ENCODE measurements around the gene FHOD3. TPM values are rescaled to one million over a fixed set of nuclear protein-coding genes. Genes with fewer than 3 reads are reported as not detected.

Gene FHOD3
- total RNA-seq, 1 donor from 2014 or later, result 5.9 TPM

DNA sequence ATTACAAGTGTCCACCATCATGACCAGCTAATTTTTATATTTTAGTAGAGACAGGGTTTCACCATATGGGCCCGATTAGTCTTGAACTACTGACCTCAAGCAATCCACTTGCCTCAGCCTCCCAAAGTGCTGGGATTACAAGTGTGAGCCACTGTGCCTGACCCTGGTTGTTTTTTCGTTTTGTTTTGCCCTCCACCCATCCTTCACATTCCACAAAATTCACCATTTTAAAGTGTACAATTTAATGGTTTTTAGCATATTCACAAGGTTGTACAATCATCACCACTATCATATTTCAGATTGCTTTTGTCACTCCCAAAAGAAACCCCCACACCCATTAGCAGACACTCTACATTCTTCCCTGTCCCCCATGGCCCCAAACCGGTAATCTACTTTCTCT lies 316.3 kb downstream of the FHOD3 start:
- Histone ChIP-seq H2AFZ (ENCODE audit: low read depth, low read length) (no peak overlapping the region), H3K9me3 (ENCODE audit: insufficient read depth, low read depth, low read length) (no peaks in the 10 kb centered on the region), H3K36me3 (ENCODE audit: insufficient read depth, low read length) (peaks cover 2% of the 10 kb centered on the region), H3K27me3 (ENCODE audit: insufficient read depth, low read length) (no peaks in the 10 kb centered on the region), H3K9ac (ENCODE audit: low read length) (no peak overlapping the region), H3K4me3 (ENCODE audit: insufficient read depth, low read depth, low read length) (no peak overlapping the region), H3K4me1 (ENCODE audit: insufficient read depth, low read length) (no peaks in the 10 kb centered on the region), H4K20me1 (ENCODE audit: insufficient read depth, low read length) (no peaks in the 10 kb centered on the region), H3K79me2 (ENCODE audit: insufficient read depth, low read length) (no peaks in the 10 kb centered on the region), H3K4me2 (ENCODE audit: low read length) (no peak overlapping the region), H3K27ac (ENCODE audit: low read depth, low read length) (no peak overlapping the region)
- FAIRE-seq (no peak), DNase-seq (ENCODE audit: low read depth) (no peak)
- Mint-ChIP-seq H3K36me3 (ENCODE audit: low read depth, unreplicated experiment) (no peaks in the 10 kb centered on the region), H3K27me3 (ENCODE audit: low read depth, unreplicated experiment) (no peaks in the 10 kb centered on the region), H3K4me3 (ENCODE audit: unreplicated experiment) (no peak overlapping the region), H3K27ac (ENCODE audit: unreplicated experiment) (no peak overlapping the region), H3K9me3 (ENCODE audit: unreplicated experiment) (no peaks in the 10 kb centered on the region), H3K4me1 (ENCODE audit: low read depth, unreplicated experiment) (no peaks in the 10 kb centered on the region)
- TF ChIP-seq EZH2 (IDR thresholded peaks at IDR 0.05; ENCODE audit: insufficient read depth, low read length), result no peak
- TF ChIP-seq, protein P1, sequence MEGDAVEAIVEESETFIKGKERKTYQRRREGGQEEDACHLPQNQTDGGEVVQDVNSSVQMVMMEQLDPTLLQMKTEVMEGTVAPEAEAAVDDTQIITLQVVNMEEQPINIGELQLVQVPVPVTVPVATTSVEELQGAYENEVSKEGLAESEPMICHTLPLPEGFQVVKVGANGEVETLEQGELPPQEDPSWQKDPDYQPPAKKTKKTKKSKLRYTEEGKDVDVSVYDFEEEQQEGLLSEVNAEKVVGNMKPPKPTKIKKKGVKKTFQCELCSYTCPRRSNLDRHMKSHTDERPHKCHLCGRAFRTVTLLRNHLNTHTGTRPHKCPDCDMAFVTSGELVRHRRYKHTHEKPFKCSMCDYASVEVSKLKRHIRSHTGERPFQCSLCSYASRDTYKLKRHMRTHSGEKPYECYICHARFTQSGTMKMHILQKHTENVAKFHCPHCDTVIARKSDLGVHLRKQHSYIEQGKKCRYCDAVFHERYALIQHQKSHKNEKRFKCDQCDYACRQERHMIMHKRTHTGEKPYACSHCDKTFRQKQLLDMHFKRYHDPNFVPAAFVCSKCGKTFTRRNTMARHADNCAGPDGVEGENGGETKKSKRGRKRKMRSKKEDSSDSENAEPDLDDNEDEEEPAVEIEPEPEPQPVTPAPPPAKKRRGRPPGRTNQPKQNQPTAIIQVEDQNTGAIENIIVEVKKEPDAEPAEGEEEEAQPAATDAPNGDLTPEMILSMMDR (IDR thresholded peaks at IDR 0.05; ENCODE audit: insufficient read depth, low read depth, low read length), result no peak

DNA sequence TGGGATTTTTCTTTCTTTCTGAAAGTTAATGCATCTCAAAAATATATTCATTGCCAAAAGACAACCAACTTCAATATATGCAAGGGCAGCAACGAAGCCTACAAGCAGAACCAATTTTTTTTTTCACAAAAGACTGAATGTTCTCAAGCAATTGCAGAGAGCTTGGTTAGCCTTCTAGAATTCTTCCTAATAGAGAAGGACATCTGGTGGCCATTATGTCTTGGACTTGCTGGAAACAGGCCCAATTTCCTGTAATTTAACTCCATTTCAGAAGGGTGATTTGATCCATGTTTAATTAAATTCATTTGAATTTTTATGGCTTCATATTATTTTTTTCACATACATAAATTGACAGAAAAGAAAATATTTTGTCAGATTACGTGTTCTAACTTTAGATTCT lies 323.3 kb downstream of the FHOD3 start:
- Histone ChIP-seq H2AFZ (ENCODE audit: low read depth, low read length) (no peak overlapping the region), H3K27ac (ENCODE audit: low read depth, low read length) (no peak overlapping the region)
- TF ChIP-seq, protein P1 (IDR thresholded peaks at IDR 0.05; ENCODE audit: insufficient read depth, low read depth, low read length), result no peak
- no peak for TF ChIP-seq EZH2 (IDR thresholded peaks at IDR 0.05; ENCODE audit: insufficient read depth, low read length)

DNA sequence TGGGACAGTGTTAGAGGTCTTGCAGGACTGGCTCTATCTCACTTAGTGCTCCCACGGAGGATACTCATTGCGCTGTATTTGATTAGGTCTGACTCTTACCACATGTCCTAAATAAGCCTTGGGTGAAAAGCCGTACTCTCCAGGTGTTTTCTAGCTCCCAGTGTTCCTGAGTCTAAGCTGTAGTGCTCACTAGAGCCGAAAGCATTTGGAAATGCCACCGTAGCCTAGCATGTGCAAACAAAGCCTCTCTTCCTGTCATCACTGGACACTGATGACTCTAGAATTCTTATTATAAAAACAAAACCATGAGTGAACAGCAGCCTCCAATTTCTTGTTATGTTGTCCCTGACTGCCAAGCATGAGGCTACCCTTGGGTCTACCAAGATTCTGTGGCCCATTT lies 325.1 kb downstream of the FHOD3 start:
- no peaks in the 10 kb centered on the region for H3K79me2 ChIP-seq (ENCODE audit: insufficient read depth, low read length)
- H3K9me3 ChIP-seq (ENCODE audit: insufficient read depth, low read depth, low read length), result no peaks in the 10 kb centered on the region
- DNase-seq (ENCODE audit: low read depth) (no peak), FAIRE-seq (no peak)
- H3K4me1 ChIP-seq (ENCODE audit: insufficient read depth, low read length), result no peaks in the 10 kb centered on the region
- H3K36me3 ChIP-seq (ENCODE audit: insufficient read depth, low read length), result no peaks in the 10 kb centered on the region
- Mint-ChIP-seq H3K9me3 (ENCODE audit: unreplicated experiment) (no peaks in the 10 kb centered on the region), H3K27ac (ENCODE audit: unreplicated experiment) (no peak overlapping the region), H3K4me3 (ENCODE audit: unreplicated experiment) (no peak overlapping the region), H3K36me3 (ENCODE audit: low read depth, unreplicated experiment) (no peaks in the 10 kb centered on the region), H3K4me1 (ENCODE audit: low read depth, unreplicated experiment) (no peaks in the 10 kb centered on the region), H3K27me3 (ENCODE audit: low read depth, unreplicated experiment) (no peaks in the 10 kb centered on the region)
- no peak overlapping the region for H3K9ac ChIP-seq (ENCODE audit: low read length)
- no peaks in the 10 kb centered on the region for H4K20me1 ChIP-seq (ENCODE audit: insufficient read depth, low read length)
- no peak overlapping the region for H3K4me3 ChIP-seq (ENCODE audit: insufficient read depth, low read depth, low read length)
- H2AFZ ChIP-seq (ENCODE audit: low read depth, low read length), result no peak overlapping the region
- no peak overlapping the region for H3K27ac ChIP-seq (ENCODE audit: low read depth, low read length)
- H3K4me2 ChIP-seq (ENCODE audit: low read length), result no peak overlapping the region
- TF ChIP-seq, protein P1 (IDR thresholded peaks at IDR 0.05; ENCODE audit: insufficient read depth, low read depth, low read length), result no peak
- no peak for TF ChIP-seq EZH2 (IDR thresholded peaks at IDR 0.05; ENCODE audit: insufficient read depth, low read length)
- no peaks in the 10 kb centered on the region for H3K27me3 ChIP-seq (ENCODE audit: insufficient read depth, low read length)

More for the DNA sequence above, 323.3 kb downstream of the FHOD3 start:
- Histone ChIP-seq H3K4me2 (ENCODE audit: low read length) (no peak overlapping the region), H3K36me3 (ENCODE audit: insufficient read depth, low read length) (no peaks in the 10 kb centered on the region), H3K9ac (ENCODE audit: low read length) (no peak overlapping the region), H4K20me1 (ENCODE audit: insufficient read depth, low read length) (no peaks in the 10 kb centered on the region), H3K4me3 (ENCODE audit: insufficient read depth, low read depth, low read length) (no peak overlapping the region), H3K4me1 (ENCODE audit: insufficient read depth, low read length) (no peaks in the 10 kb centered on the region), H3K9me3 (ENCODE audit: insufficient read depth, low read depth, low read length) (no peaks in the 10 kb centered on the region), H3K27me3 (ENCODE audit: insufficient read depth, low read length) (no peaks in the 10 kb centered on the region), H3K79me2 (ENCODE audit: insufficient read depth, low read length) (no peaks in the 10 kb centered on the region)
- Mint-ChIP-seq H3K27ac (ENCODE audit: unreplicated experiment) (no peak overlapping the region), H3K9me3 (ENCODE audit: unreplicated experiment) (no peaks in the 10 kb centered on the region), H3K4me1 (ENCODE audit: low read depth, unreplicated experiment) (no peaks in the 10 kb centered on the region), H3K27me3 (ENCODE audit: low read depth, unreplicated experiment) (no peaks in the 10 kb centered on the region), H3K36me3 (ENCODE audit: low read depth, unreplicated experiment) (no peaks in the 10 kb centered on the region), H3K4me3 (ENCODE audit: unreplicated experiment) (no peak overlapping the region)
- FAIRE-seq (no peak), DNase-seq (ENCODE audit: low read depth) (no peak)
